HEK293T (cell line): ENCODE results near the gene CHAC1.

Source experiments
- ARNT ChIP-seq: fragments of 450-650 bp; IDR thresholded peaks from 2 replicates; pipeline ENCODE4 v1.6.1; 2017; ENCODE audit warnings: mild to moderate bottlenecking
- BHLHE40 ChIP-seq: fragments of 450-650 bp; IDR thresholded peaks from 2 replicates; pipeline ENCODE4 v1.6.1; 2016; ENCODE audit warnings: mild to moderate bottlenecking, moderate library complexity, borderline replicate concordance
- CTBP1 ChIP-seq: fragments of 450-650 bp; IDR thresholded peaks from 2 replicates; pipeline ENCODE4 v1.6.1; 2016; ENCODE audit warnings: borderline replicate concordance
- ELF4 ChIP-seq: fragments of 450-650 bp; IDR thresholded peaks from 2 replicates; pipeline ENCODE4 v1.6.1; 2017; ENCODE audit warnings: antibody characterized with exemption
- FOXK2 ChIP-seq: fragments of 450-650 bp; IDR thresholded peaks from 2 replicates; pipeline ENCODE4 v1.6.1; 2016; ENCODE audit warnings: mild to moderate bottlenecking
- FOXM1 ChIP-seq: fragments of 450-650 bp; IDR thresholded peaks from 2 replicates; pipeline ENCODE4 v1.6.1; 2017; ENCODE audit warnings: mild to moderate bottlenecking, borderline replicate concordance
- HDGF ChIP-seq: fragments of 450-650 bp; IDR thresholded peaks from 2 replicates; pipeline ENCODE4 v1.6.1; 2017; ENCODE audit warnings: antibody characterized with exemption, borderline replicate concordance
- NFRKB ChIP-seq: fragments of 450-650 bp; IDR thresholded peaks from 2 replicates; pipeline ENCODE4 v1.6.1; 2016; ENCODE audit warnings: mild to moderate bottlenecking, moderate library complexity
- PKNOX1 ChIP-seq: fragments of 450-650 bp; IDR thresholded peaks from 2 replicates; pipeline ENCODE4 v1.6.1; 2016
- SP1 ChIP-seq: fragments of 450-650 bp; IDR thresholded peaks from 2 replicates; pipeline ENCODE4 v1.6.1; 2017
- SUZ12 ChIP-seq: fragments of 450-650 bp; IDR thresholded peaks from 2 replicates; pipeline ENCODE4 v1.6.1; 2016; ENCODE audit warnings: mild to moderate bottlenecking

GRCh38 chr15:40969363-40969762 lies 16.1 kb downstream of the CHAC1 start:
- TF ChIP-seq CTBP1 (no peak), FOXM1 (no peak), NFRKB (no peak), FOXK2 (no peak), BHLHE40 (no peak), ELF4 (no peak), ARNT (no peak), PKNOX1 (no peak), HDGF (no peak), SUZ12 (no peak), SP1 (no peak)
